Hepatocyte (in vitro differentiated cells): ENCODE measurements around the gene TLE6.

ENCODE experiments used
- CTCF ChIP-seq: fragments of 200-600 bp; sonication (generic); IDR thresholded peaks from 2 replicates; pipeline ENCODE4 v1.5.1; 2016; ENCODE audit warnings: antibody characterized with exemption, mild to moderate bottlenecking; ENCODE audit not compliant: poor library complexity
- EZH2 ChIP-seq: fragments of 200-600 bp; sonication (generic); IDR thresholded peaks from 2 replicates; pipeline ENCODE4 v1.6.1; 2016; ENCODE audit warnings: antibody characterized with exemption, mild to moderate bottlenecking, borderline replicate concordance
- EZH2phosphoT487 ChIP-seq: fragments of 200-600 bp; sonication (generic); IDR thresholded peaks from one replicate; pipeline ENCODE4 v1.6.1; 2018; ENCODE audit warnings: antibody characterized with exemption, mild to moderate bottlenecking, low read depth, moderate library complexity; ENCODE audit not compliant: unreplicated experiment, severe bottlenecking

GRCh38 chr19:2974342-2975041 lies 2.9 kb upstream of the TLE6 start:
- TF ChIP-seq CTCF (no peak), EZH2phosphoT487 (no peak), EZH2 (no peak)
